BJ (cell line): ENCODE data around the gene PZP. TPM values are rescaled to one million over a fixed set of nuclear protein-coding genes. Genes with fewer than 3 reads are reported as not detected.

ENCODE experiments used
- CTCF ChIA-PET: fragments of 350-600 bp; formaldehyde crosslinking; extraction: SDS; loops from one replicate; lab custom pipeline; 2021; ENCODE audit warnings: antibody characterized with exemption, inconsistent platforms; lab: Yijun Ruan, JAX
- POLR2A ChIA-PET: fragments of 300-600 bp; sonication (Branson Sonifier 250); formaldehyde crosslinking; extraction: SDS; loops from one replicate; lab custom pipeline; 2021; ENCODE audit warnings: antibody characterized with exemption; lab: Charles Lee
- DNase-seq: peaks from one replicate; pipeline ENCODE4 v3.0.0-alpha.2; 2011; ENCODE audit warnings: low read depth
- H3K27me3 ChIP-seq: 2 replicates; pipeline ENCODE4 v1.6.0; 2011; ENCODE audit warnings: low read length; ENCODE audit not compliant: control insufficient read depth, insufficient read depth
- H3K36me3 ChIP-seq: 2 replicates; pipeline ENCODE4 v1.5.1; 2011; ENCODE audit warnings: low read length; ENCODE audit not compliant: control insufficient read depth, insufficient read depth
- H3K4me3 ChIP-seq: 2 replicates; pipeline ENCODE4 v1.5.1; 2011; ENCODE audit warnings: low read depth, mild to moderate bottlenecking, control low read depth, low read length
- polyA plus RNA-seq: library from polyadenylated mRNA; depleted of rRNA; stranded (reverse); fragments of >200 nt; gene quantifications from 2 replicates; pipeline ENCODE4 v1.2.3, GENCODE V29; 2011
- TF ChIP-seq, protein P1 (sequence below): IDR thresholded peaks from 2 replicates; pipeline ENCODE4 v1.5.1; 2011; ENCODE audit warnings: low read depth, mild to moderate bottlenecking, control low read depth, inconsistent platforms, low read length, moderate library complexity; ENCODE audit not compliant: insufficient read depth

Gene PZP
- polyA plus RNA-seq, 1 experiment = not detected

DNA sequence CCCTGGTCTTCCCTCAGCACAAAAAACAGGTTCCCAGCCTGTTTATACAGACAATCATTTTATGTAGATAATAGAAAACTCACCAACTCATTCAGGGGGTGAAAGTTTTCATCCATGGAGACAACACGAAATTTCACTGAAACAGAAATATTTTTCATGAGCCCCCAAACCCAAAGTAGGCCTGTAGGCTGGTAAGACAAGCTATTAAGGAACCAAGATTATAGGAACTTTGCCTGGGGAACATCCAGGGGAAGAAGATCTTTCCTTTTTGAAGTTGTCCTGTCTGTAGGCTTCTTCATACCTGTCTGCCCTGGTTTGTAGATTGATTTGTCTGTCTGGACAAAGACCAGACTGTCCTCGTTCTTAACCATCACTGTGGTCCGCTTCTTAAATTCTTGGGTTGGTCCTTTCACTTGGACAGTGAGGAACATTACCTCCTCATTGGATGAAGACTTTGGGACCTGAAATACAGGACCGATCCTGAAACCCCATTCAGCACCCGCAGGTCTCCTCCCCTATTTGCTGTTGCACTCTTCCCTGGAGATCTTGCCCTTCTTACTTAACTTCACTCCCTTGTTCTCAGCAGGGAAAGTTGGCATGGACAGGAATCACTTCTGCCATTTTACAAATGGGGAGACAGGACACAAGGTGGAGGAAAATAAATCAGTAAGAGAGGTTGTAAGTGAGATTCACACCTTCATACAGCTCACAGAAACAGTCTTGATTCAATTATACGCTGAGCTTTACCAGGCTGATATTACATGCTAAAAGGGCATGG, 95.9 kb downstream of the PZP start:
- CTCF ChIA-PET = no interaction called here
- H3K27me3 ChIP-seq = no peaks in the 10 kb centered on the region
- no peaks in the 10 kb centered on the region for H3K36me3 ChIP-seq
- POLR2A ChIA-PET = no interaction called here
- no peak overlapping the region for H3K4me3 ChIP-seq
- no peak for DNase-seq
- TF ChIP-seq, protein P1, sequence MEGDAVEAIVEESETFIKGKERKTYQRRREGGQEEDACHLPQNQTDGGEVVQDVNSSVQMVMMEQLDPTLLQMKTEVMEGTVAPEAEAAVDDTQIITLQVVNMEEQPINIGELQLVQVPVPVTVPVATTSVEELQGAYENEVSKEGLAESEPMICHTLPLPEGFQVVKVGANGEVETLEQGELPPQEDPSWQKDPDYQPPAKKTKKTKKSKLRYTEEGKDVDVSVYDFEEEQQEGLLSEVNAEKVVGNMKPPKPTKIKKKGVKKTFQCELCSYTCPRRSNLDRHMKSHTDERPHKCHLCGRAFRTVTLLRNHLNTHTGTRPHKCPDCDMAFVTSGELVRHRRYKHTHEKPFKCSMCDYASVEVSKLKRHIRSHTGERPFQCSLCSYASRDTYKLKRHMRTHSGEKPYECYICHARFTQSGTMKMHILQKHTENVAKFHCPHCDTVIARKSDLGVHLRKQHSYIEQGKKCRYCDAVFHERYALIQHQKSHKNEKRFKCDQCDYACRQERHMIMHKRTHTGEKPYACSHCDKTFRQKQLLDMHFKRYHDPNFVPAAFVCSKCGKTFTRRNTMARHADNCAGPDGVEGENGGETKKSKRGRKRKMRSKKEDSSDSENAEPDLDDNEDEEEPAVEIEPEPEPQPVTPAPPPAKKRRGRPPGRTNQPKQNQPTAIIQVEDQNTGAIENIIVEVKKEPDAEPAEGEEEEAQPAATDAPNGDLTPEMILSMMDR = no peak

DNA sequence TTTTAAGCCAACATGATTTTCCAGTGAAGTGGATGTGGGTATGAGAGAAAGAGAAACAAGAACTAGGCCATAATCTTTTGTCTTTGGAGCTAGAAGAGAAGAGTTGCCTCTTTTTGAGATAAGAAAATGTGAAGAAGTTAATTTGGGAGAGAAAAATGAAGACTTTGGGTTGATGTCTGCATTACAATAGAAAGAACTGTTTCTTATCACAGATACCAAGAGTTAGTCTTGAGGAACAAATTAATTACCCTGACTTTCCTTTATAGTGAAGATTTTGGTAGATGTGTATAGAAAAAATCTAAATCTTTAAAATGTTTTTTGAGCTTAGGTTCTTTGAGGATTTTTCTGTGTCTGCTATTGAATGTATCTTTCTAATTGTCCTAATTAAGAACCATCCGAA, 96.7 kb downstream of the PZP start:
- TF ChIP-seq, protein P1 = no peak
- POLR2A ChIA-PET = no interaction called here
- CTCF ChIA-PET = no interaction called here
- H3K4me3 ChIP-seq = no peak overlapping the region
- H3K36me3 ChIP-seq = no peaks in the 10 kb centered on the region
- DNase-seq = no peak
- no peaks in the 10 kb centered on the region for H3K27me3 ChIP-seq

DNA sequence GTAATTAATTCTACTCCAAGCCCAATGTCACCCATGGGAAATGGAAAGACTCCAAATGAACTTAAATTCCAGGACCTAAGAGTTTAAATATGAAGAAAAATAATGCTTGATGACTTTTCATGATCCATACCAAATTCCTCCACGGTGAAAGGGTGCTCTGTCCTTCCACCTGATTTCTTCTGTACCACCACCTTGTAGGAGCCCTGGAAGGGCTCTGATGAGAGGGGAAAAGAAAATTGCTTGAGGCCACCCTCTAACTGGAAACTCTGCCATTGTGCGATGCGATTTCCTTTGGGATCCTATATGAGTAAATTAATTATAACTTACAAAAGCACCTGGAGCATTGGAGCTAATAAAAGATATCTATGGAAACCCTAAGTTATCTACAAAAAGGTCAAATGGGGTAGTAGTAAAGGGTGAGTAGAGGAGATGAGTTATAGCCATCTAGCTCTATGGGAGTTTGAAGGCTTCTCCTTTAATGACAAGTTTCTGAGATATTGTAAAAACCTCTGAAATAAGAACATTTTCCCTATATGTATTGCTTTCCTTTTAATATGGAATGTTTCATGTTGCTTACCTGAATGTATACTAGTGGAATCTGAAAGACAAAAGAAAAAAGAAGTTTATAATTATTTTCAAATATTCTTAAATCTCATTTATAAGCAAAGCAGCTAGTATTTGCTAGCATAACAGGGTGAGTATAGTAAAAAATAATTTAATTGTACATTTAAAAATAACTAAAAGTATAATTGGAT, 98.3 kb downstream of the PZP start:
- no peaks in the 10 kb centered on the region for H3K27me3 ChIP-seq
- CTCF ChIA-PET = no interaction called here
- no peak for DNase-seq
- no peak overlapping the region for H3K4me3 ChIP-seq
- POLR2A ChIA-PET = no interaction called here
- H3K36me3 ChIP-seq = no peaks in the 10 kb centered on the region
- TF ChIP-seq, protein P1 = no peak

DNA sequence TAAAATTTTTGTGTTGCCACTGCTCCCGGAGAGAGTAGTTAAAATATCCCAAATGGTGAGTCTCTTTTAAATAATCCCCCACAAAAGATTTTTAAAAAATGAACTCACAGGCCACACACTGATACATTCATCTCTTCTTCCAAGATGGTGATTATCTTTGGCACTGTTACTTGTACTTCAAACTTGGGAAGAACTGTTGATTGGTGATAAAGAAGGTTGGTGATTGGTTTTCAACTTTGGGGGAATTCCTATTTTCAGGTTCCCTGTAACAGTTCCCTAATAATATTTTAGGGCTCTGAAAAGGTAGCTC, 99.0 kb downstream of the PZP start:
- no peaks in the 10 kb centered on the region for H3K27me3 ChIP-seq
- no peak overlapping the region for H3K4me3 ChIP-seq
- ChIA-PET CTCF (no interaction called here), POLR2A (no interaction called here)
- H3K36me3 ChIP-seq = no peaks in the 10 kb centered on the region
- no peak for DNase-seq
- TF ChIP-seq, protein P1 = no peak

DNA sequence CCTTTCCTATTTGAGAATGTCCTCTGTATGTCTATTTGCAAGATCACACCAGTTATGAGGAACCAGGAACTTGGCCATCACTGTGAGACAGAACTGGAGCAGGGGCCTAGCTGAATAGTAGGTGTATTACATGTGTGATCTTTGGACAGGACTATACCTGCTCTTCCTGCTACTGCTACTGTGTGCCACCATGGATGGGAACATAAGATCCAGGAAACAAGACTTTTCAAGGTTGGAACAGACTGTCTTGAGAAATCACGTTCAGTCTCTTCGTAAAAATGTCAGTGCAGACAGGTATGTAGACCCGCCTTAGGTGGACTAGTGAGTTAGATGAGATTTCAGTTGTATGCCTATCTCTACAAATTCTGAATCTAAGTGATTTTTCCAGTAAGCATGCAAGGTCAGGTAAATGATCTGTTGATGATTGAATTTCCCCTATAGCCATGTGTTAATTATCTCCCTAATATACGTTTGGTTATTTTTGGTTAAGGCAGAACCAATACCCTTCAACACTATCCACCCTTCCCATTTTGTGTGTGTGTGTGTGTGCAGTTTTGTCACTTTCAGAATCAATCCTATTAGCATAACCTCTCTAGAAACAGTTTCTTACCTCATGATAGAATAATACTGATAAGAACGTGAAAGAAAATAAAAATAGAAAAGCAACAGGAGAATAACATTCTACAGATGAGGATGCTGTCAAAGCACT, 99.5 kb downstream of the PZP start:
- Histone ChIP-seq H3K27me3 (no peaks in the 10 kb centered on the region), H3K36me3 (no peaks in the 10 kb centered on the region), H3K4me3 (no peak overlapping the region)
- DNase-seq = no peak
- TF ChIP-seq, protein P1 = no peak
- CTCF ChIA-PET = no interaction called here
- POLR2A ChIA-PET = no interaction called here
